HK-2 (cell line): ENCODE data around the gene KLHL30.
A peak's percentile ranks its signal among the peaks of the same experiment; 100 is the strongest.

Experiments used
- DNase-seq: peaks from one replicate; pipeline ENCODE4 v3.0.0-alpha.2; 2018; ENCODE audit not compliant: unreplicated experiment

The KLHL30 gene

GRCh38 chr2:238174701-238175100 is 36.2 kb downstream of the KLHL30 start:
- DNase-seq = no peak

- DNase-seq = no peak
These were observed 38.1 kb downstream of the KLHL30 start for GRCh38 chr2:238176613-238177012.

GRCh38 chr2:238180554-238180953 is 42.1 kb downstream of the KLHL30 start:
- no peak for DNase-seq

- DNase-seq = no peak
These were observed 43.9 kb downstream of the KLHL30 start for GRCh38 chr2:238182362-238182761.

GRCh38 chr2:238183821-238184220 is 45.4 kb downstream of the KLHL30 start:
- DNase-seq = no peak

GRCh38 chr2:238187618-238188548 is 49.4 kb downstream of the KLHL30 start:
- DNase-seq = peak; percentile 22

- DNase-seq = no peak
These were observed 52.0 kb downstream of the KLHL30 start for GRCh38 chr2:238190445-238190844.
